ENCODE data around the gene RTTN. TPM values are rescaled to one million over a fixed set of nuclear protein-coding genes. Genes with fewer than 3 reads are reported as not detected.

The RTTN gene
- polyA plus RNA-seq, 1 of the 3 experiments (the other 2 are of a cell fraction): 4.7 TPM

- DNase-seq: no peak
- Histone ChIP-seq H3K27me3 (ENCODE audit: insufficient read depth) (no peaks in the 10 kb centered on the region), H3K4me3 (ENCODE audit: low read depth in 2 of 2, low read length in 1 of 2) (no peak overlapping the region), H3K9me2 (no peaks in the 10 kb centered on the region), H3F3A (replicated peaks; ENCODE audit: insufficient read depth) (peaks cover 6% of the 10 kb centered on the region), H3K79me2 (ENCODE audit: insufficient read depth) (no peaks in the 10 kb centered on the region), H3K27ac (ENCODE audit: low read depth in 2 of 2, low read length in 1 of 2) (no peak overlapping the region), H3K9me3 (no peaks in the 10 kb centered on the region), H4K20me1 (ENCODE audit: insufficient read depth) (no peaks in the 10 kb centered on the region), H3K9ac (no peak overlapping the region), H3K36me3 (replicated peaks in 1 of 2; ENCODE audit: control insufficient read depth in 1 of 2, insufficient read depth in 2 of 2, low read length in 1 of 2) (peaks cover 28 to 33% of the 10 kb centered on the region in 2 experiments), H3K4me1 (ENCODE audit: control insufficient read depth in 1 of 2, insufficient read depth in 2 of 2, low read depth in 1 of 2, low read length in 1 of 2) (no peaks in the 10 kb centered on the region), H2AFZ (ENCODE audit: low read depth) (no peak overlapping the region), H3K4me2 (no peak overlapping the region)
- no peak for TF ChIP-seq NRF1 (IDR thresholded peaks at IDR 0.05; ENCODE audit: low read depth, low read length)
- TF ChIP-seq, protein P1, sequence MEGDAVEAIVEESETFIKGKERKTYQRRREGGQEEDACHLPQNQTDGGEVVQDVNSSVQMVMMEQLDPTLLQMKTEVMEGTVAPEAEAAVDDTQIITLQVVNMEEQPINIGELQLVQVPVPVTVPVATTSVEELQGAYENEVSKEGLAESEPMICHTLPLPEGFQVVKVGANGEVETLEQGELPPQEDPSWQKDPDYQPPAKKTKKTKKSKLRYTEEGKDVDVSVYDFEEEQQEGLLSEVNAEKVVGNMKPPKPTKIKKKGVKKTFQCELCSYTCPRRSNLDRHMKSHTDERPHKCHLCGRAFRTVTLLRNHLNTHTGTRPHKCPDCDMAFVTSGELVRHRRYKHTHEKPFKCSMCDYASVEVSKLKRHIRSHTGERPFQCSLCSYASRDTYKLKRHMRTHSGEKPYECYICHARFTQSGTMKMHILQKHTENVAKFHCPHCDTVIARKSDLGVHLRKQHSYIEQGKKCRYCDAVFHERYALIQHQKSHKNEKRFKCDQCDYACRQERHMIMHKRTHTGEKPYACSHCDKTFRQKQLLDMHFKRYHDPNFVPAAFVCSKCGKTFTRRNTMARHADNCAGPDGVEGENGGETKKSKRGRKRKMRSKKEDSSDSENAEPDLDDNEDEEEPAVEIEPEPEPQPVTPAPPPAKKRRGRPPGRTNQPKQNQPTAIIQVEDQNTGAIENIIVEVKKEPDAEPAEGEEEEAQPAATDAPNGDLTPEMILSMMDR (IDR thresholded peaks at IDR 0.05): no peak
- no peak for TF ChIP-seq EP300 (IDR thresholded peaks at IDR 0.05; ENCODE audit: borderline replicate concordance in 1 of 2, low read depth in 1 of 2, low read length in 1 of 2)
- no peak for TF ChIP-seq POLR2AphosphoS5 (IDR thresholded peaks at IDR 0.05; ENCODE audit: low read depth, low read length)
- no peak for TF ChIP-seq FOXM1 (IDR thresholded peaks at IDR 0.05; ENCODE audit: low read depth)
- TF ChIP-seq, protein P2, sequence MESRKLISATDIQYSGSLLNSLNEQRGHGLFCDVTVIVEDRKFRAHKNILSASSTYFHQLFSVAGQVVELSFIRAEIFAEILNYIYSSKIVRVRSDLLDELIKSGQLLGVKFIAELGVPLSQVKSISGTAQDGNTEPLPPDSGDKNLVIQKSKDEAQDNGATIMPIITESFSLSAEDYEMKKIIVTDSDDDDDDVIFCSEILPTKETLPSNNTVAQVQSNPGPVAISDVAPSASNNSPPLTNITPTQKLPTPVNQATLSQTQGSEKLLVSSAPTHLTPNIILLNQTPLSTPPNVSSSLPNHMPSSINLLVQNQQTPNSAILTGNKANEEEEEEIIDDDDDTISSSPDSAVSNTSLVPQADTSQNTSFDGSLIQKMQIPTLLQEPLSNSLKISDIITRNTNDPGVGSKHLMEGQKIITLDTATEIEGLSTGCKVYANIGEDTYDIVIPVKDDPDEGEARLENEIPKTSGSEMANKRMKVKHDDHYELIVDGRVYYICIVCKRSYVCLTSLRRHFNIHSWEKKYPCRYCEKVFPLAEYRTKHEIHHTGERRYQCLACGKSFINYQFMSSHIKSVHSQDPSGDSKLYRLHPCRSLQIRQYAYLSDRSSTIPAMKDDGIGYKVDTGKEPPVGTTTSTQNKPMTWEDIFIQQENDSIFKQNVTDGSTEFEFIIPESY (IDR thresholded peaks at IDR 0.05; ENCODE audit: borderline replicate concordance, low read depth): no peak
- WGBS (ENCODE audit: low lambda C conversion rate): 89% methylated on average over 3 of the region's 3 CpGs
- POLR2A ChIA-PET: no interaction called here
- CTCF ChIA-PET: interaction anchor here (1.2 to 8.6 kb wide), 3 partner anchors 19 to 244 kb away, joined by 3 to 127 read pairs (median 14); no protein-coding TSS in a partner anchor
These were observed 15.0 kb downstream of the RTTN start for GRCh38 chr18:70190529-70190928.

- Histone ChIP-seq H3K27me3 (ENCODE audit: insufficient read depth) (no peaks in the 10 kb centered on the region), H3K27ac (ENCODE audit: low read depth in 2 of 2, low read length in 1 of 2) (no peak overlapping the region), H3K9ac (no peak overlapping the region), H3K4me2 (no peak overlapping the region), H3K36me3 (replicated peaks in 1 of 2; ENCODE audit: control insufficient read depth in 1 of 2, insufficient read depth in 2 of 2, low read length in 1 of 2) (peaks cover 23 to 40% of the 10 kb centered on the region in 2 experiments), H3F3A (replicated peaks; ENCODE audit: insufficient read depth) (peaks cover 7% of the 10 kb centered on the region), H3K4me3 (ENCODE audit: low read depth in 2 of 2, low read length in 1 of 2) (no peak overlapping the region), H2AFZ (ENCODE audit: low read depth) (no peak overlapping the region), H3K79me2 (ENCODE audit: insufficient read depth) (no peaks in the 10 kb centered on the region), H4K20me1 (ENCODE audit: insufficient read depth) (no peaks in the 10 kb centered on the region), H3K4me1 (ENCODE audit: control insufficient read depth in 1 of 2, insufficient read depth in 2 of 2, low read depth in 1 of 2, low read length in 1 of 2) (no peaks in the 10 kb centered on the region), H3K9me2 (no peaks in the 10 kb centered on the region), H3K9me3 (no peaks in the 10 kb centered on the region)
- POLR2A ChIA-PET: no interaction called here
- CTCF ChIA-PET: interaction anchor here (2.1 to 2.4 kb wide), 3 partner anchors 7 to 267 kb away, joined by 10 to 14 read pairs (median 11); no protein-coding TSS in a partner anchor
- TF ChIP-seq RXRA (IDR thresholded peaks at IDR 0.05; ENCODE audit: borderline replicate concordance, low read depth): no peak
- TF ChIP-seq IRF3 (IDR thresholded peaks at IDR 0.05; ENCODE audit: low read depth, low read length): no peak
- no peak for TF ChIP-seq REST (IDR thresholded peaks at IDR 0.05; ENCODE audit: low read depth, low read length)
- no peak for TF ChIP-seq POLR2AphosphoS5 (IDR thresholded peaks at IDR 0.05; ENCODE audit: low read depth, low read length)
- TF ChIP-seq, protein P3, sequence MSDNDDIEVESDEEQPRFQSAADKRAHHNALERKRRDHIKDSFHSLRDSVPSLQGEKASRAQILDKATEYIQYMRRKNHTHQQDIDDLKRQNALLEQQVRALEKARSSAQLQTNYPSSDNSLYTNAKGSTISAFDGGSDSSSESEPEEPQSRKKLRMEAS (IDR thresholded peaks at IDR 0.05; ENCODE audit: low read depth): no peak
- TF ChIP-seq RFX5 (IDR thresholded peaks at IDR 0.05; ENCODE audit: low read length): no peak
- no peak for DNase-seq
These were observed 17.4 kb downstream of the RTTN start for GRCh38 chr18:70188113-70188512.

All from SK-N-SH (cell line).